HepG2 (cell line): ENCODE data around the gene WDR27.

Experiments
- ESRRA ChIP-seq: sonication (generic); formaldehyde crosslinking; IDR thresholded peaks from 2 replicates; pipeline ENCODE4 v1.5.1; 2020; ENCODE audit warnings: mild to moderate bottlenecking, low read depth, missing genetic modification reagents
- JUN ChIP-seq: sonication (generic); formaldehyde crosslinking; IDR thresholded peaks from 2 replicates; pipeline ENCODE4 v1.4.0; 2020; ENCODE audit warnings: mild to moderate bottlenecking, missing genetic modification reagents
- POLR2A ChIP-seq, 2 experiments: IDR thresholded peaks; 2 replicates each; pipeline ENCODE4 v1.6.1; 2011; ENCODE audit warnings: low read depth in 2 of 2, low read length in 2 of 2, mild to moderate bottlenecking in 1 of 2, moderate library complexity in 1 of 2; ENCODE audit not compliant: insufficient read depth in 1 of 2
- RXRA ChIP-seq: sonication (generic); formaldehyde crosslinking; IDR thresholded peaks from 2 replicates; pipeline ENCODE4 v1.5.1; 2020; ENCODE audit warnings: missing genetic modification reagents
- TF ChIP-seq, protein P1 (sequence below): sonication (generic); formaldehyde crosslinking; IDR thresholded peaks from 2 replicates; pipeline ENCODE4 v1.4.0; 2020; ENCODE audit warnings: missing genetic modification reagents, mild to moderate bottlenecking, borderline replicate concordance

DNA sequence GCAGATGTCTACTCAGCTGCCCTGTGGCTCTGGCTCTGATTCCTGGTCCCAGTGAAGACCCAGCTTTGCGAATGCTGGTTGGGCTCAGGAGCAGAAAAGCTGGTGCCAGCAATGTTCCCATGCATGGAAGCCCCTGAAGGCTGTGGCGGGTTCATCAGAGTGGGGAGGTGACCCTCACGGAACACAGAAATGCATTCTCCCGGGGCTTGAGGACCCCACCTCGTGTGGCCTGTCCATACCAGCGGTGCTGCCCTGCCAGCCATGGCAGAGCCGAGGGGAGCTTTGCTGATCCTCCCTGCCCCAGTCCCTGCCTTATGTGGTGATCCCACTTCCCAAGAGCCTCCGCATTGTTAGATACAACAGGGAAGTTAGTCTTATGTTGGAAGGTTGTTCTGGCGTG is 290.5 kb downstream of the WDR27 start:
- TF ChIP-seq POLR2A (IDR thresholded peaks at IDR 0.05; ENCODE audit: insufficient read depth in 1 of 2, low read depth in 2 of 2, low read length in 2 of 2): no peak
- no peak for TF ChIP-seq JUN (CRISPR knock-in tag)
- TF ChIP-seq RXRA (CRISPR knock-in tag): no peak
- TF ChIP-seq ESRRA (CRISPR knock-in tag): no peak
- TF ChIP-seq, protein P1, sequence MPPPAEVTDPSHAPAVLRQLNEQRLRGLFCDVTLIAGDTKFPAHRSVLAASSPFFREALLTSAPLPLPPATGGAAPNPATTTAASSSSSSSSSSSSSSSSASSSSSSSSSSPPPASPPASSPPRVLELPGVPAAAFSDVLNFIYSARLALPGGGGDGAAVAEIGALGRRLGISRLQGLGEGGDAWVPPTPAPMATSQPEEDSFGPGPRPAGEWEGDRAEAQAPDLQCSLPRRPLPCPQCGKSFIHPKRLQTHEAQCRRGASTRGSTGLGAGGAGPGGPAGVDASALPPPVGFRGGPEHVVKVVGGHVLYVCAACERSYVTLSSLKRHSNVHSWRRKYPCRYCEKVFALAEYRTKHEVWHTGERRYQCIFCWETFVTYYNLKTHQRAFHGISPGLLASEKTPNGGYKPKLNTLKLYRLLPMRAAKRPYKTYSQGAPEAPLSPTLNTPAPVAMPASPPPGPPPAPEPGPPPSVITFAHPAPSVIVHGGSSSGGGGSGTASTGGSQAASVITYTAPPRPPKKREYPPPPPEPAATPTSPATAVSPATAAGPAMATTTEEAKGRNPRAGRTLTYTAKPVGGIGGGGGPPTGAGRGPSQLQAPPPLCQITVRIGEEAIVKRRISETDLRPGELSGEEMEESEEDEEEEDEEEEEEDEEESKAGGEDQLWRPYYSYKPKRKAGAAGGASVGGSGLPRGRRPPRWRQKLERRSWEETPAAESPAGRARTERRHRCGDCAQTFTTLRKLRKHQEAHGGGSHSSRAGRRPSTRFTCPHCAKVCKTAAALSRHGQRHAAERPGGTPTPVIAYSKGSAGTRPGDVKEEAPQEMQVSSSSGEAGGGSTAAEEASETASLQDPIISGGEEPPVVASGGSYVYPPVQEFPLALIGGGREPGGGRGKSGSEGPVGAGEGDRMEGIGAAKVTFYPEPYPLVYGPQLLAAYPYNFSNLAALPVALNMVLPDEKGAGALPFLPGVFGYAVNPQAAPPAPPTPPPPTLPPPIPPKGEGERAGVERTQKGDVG (CRISPR knock-in tag): no peak
